GM23338 (cell line): ENCODE results near the gene SELPLG. TPM values are rescaled to one million over a fixed set of nuclear protein-coding genes. Genes with fewer than 3 reads are reported as not detected.
"Not testable (repeated sequence)": the region's sequence is repeated elsewhere in the genome, so short reads cannot be mapped to it uniquely, and the experiment has no call there.

Source experiments
- ATAC-seq: fragments of 200-7000 bp; cut with Tn5 transposase; 3 replicates; pipeline ENCODE4 v1.9.1; 2020
- DNase-seq: peaks from one replicate; pipeline ENCODE4 v3.0.0-alpha.2; 2015; ENCODE audit warnings: low spot score
- H2AFZ ChIP-seq: fragments of 200-600 bp; sonication (generic); 2 replicates; pipeline ENCODE4 v1.8.0; 2016; ENCODE audit warnings: antibody characterized with exemption, mild to moderate bottlenecking, moderate library complexity
- H3F3A ChIP-seq: fragments of 200-600 bp; sonication (generic); replicated peaks from 2 replicates; pipeline ENCODE4 v1.8.0; 2017; ENCODE audit warnings: antibody characterized with exemption, mixed run types, low read depth
- H3K27ac ChIP-seq: fragments of 200-600 bp; sonication (generic); 2 replicates; pipeline ENCODE4 v1.6.1; 2016; ENCODE audit warnings: low read depth
- H3K27me3 ChIP-seq: fragments of 200-600 bp; sonication (generic); 2 replicates; pipeline ENCODE4 v1.8.0; 2016; ENCODE audit warnings: mild to moderate bottlenecking, mixed run types, moderate library complexity; ENCODE audit not compliant: insufficient read depth
- H3K36me3 ChIP-seq: fragments of 200-600 bp; sonication (generic); 2 replicates; pipeline ENCODE4 v1.8.0; 2016; ENCODE audit warnings: mild to moderate bottlenecking; ENCODE audit not compliant: insufficient read depth
- H3K4me1 ChIP-seq: fragments of 200-600 bp; sonication (generic); 2 replicates; pipeline ENCODE4 v1.8.0; 2016; ENCODE audit warnings: mild to moderate bottlenecking, moderate library complexity; ENCODE audit not compliant: insufficient read depth
- H3K4me2 ChIP-seq: fragments of 200-600 bp; sonication (generic); 2 replicates; pipeline ENCODE4 v1.7.1; 2017; ENCODE audit warnings: mixed run types
- H3K4me3 ChIP-seq: fragments of 200-600 bp; sonication (generic); 2 replicates; pipeline ENCODE4 v1.6.1; 2016; ENCODE audit warnings: mixed run types
- H3K79me2 ChIP-seq: fragments of 200-600 bp; sonication (generic); replicated peaks from 2 replicates; pipeline ENCODE4 v1.8.0; 2017; ENCODE audit warnings: mild to moderate bottlenecking; ENCODE audit not compliant: insufficient read depth
- H3K9me2 ChIP-seq: fragments of 200-600 bp; sonication (generic); 2 replicates; pipeline ENCODE4 v1.8.0; 2017; ENCODE audit not compliant: insufficient read depth
- H4K20me1 ChIP-seq: fragments of 200-600 bp; sonication (generic); replicated peaks from 2 replicates; pipeline ENCODE4 v1.8.0; 2017; ENCODE audit warnings: mild to moderate bottlenecking; ENCODE audit not compliant: insufficient read depth
- H3K27ac Mint-ChIP-seq: 2 replicates; pipeline ENCODE4 v1.8.0; 2020; ENCODE audit warnings: inconsistent platforms, mild to moderate bottlenecking, moderate library complexity, mixed read lengths
- H3K27me3 Mint-ChIP-seq: 3 replicates; pipeline ENCODE4 v1.8.0; 2022; ENCODE audit warnings: low read depth, mild to moderate bottlenecking, moderate library complexity, mixed read lengths, inconsistent platforms; ENCODE audit not compliant: insufficient read depth, poor library complexity
- H3K36me3 Mint-ChIP-seq: 3 replicates; pipeline ENCODE4 v1.8.0; 2021; ENCODE audit warnings: low read depth, mild to moderate bottlenecking, inconsistent platforms, moderate library complexity, mixed read lengths
- H3K4me1 Mint-ChIP-seq: 3 replicates; pipeline ENCODE4 v1.8.0; 2020; ENCODE audit warnings: mild to moderate bottlenecking, inconsistent platforms, mixed read lengths
- H3K4me3 Mint-ChIP-seq: 3 replicates; pipeline ENCODE4 v1.8.0; 2021; ENCODE audit warnings: moderate library complexity, mild to moderate bottlenecking, inconsistent platforms, mixed read lengths
- H3K9me3 Mint-ChIP-seq: 3 replicates; pipeline ENCODE4 v1.8.0; 2020; ENCODE audit warnings: moderate library complexity, mild to moderate bottlenecking, inconsistent platforms, mixed read lengths
- CREB1 ChIP-seq: fragments of 250-450 bp; sonication (Bioruptor Pico); IDR thresholded peaks from 2 replicates; pipeline ENCODE4 v1.5.0; 2020; ENCODE audit warnings: low read depth, mild to moderate bottlenecking, moderate library complexity
- CTCF ChIP-seq, 2 experiments: fragments of 200-600 bp in 1 of 2; sonication (generic) in 1 of 2; conservative IDR thresholded peaks; 2 replicates each; pipeline versions ENCODE4 v1.5.1 to v1.6.1; 2016 to 2017; ENCODE audit warnings: antibody characterized with exemption in 2 of 2, low read depth in 2 of 2, mild to moderate bottlenecking in 2 of 2, moderate library complexity in 1 of 2
- ETS1 ChIP-seq: IDR thresholded peaks from 2 replicates; pipeline ENCODE4 v1.6.1; 2016; ENCODE audit warnings: antibody characterized with exemption
- EZH2 ChIP-seq: fragments of 200-600 bp; sonication (generic); IDR thresholded peaks from one replicate; pipeline ENCODE4 v1.8.0; 2017; ENCODE audit warnings: antibody characterized with exemption, mild to moderate bottlenecking, low read depth; ENCODE audit not compliant: unreplicated experiment
- EZH2phosphoT487 ChIP-seq: fragments of 200-600 bp; sonication (generic); IDR thresholded peaks from one replicate; pipeline ENCODE4 v1.8.1; 2018; ENCODE audit warnings: antibody characterized with exemption; ENCODE audit not compliant: unreplicated experiment
- JUNB ChIP-seq: IDR thresholded peaks from one replicate; pipeline ENCODE4 v1.6.1; 2016; ENCODE audit warnings: antibody characterized with exemption; ENCODE audit not compliant: unreplicated experiment
- NANOG ChIP-seq: IDR thresholded peaks from 2 replicates; pipeline ENCODE4 v1.6.1; 2016; ENCODE audit warnings: antibody characterized with exemption, borderline replicate concordance
- POLR2AphosphoS5 ChIP-seq: IDR thresholded peaks from 2 replicates; pipeline ENCODE4 v1.6.1; 2016; ENCODE audit warnings: antibody characterized with exemption, low read depth
- REST ChIP-seq: IDR thresholded peaks from one replicate; pipeline ENCODE4 v1.6.1; 2018; ENCODE audit warnings: antibody characterized with exemption; ENCODE audit not compliant: unreplicated experiment
- STAT1 ChIP-seq: IDR thresholded peaks from one replicate; pipeline ENCODE4 v1.6.1; 2016; ENCODE audit warnings: antibody characterized with exemption; ENCODE audit not compliant: unreplicated experiment
- ZNF114 ChIP-seq: fragments of 250-450 bp; sonication (Bioruptor Pico); IDR thresholded peaks from 2 replicates; pipeline ENCODE4 v1.5.0; 2020; ENCODE audit warnings: mild to moderate bottlenecking, moderate library complexity
- ZNF331 ChIP-seq: fragments of 250-450 bp; sonication (Bioruptor Pico); IDR thresholded peaks from 2 replicates; pipeline ENCODE4 v1.5.0; 2020; ENCODE audit warnings: low read depth, mild to moderate bottlenecking, moderate library complexity
- polyA plus RNA-seq: library from polyadenylated mRNA; unstranded; fragments of >200 nt; fragmentation: Nextera tagmentation; extraction: Ambion mirVana; gene quantifications from 2 replicates; pipeline ENCODE4 v1.2.1, GENCODE V29; 2016
- total RNA-seq: library from RNA; depleted of rRNA; stranded (reverse); fragments of >200 nt; shearing (Covaris generic); gene quantifications from 2 replicates; pipeline ENCODE4 v1.2.3, GENCODE V29; 2014

The SELPLG gene
- total and polyA plus RNA-seq, 2 experiments from 2014 or later = 0.16 to 0.56 TPM

- H3K4me2 ChIP-seq = not testable (repeated sequence)
Observed at GRCh38 chr12:108655812-108656175, 22.1 kb upstream of the SELPLG start.

GRCh38 chr12:108654622-108655021, 20.9 kb upstream of the SELPLG start:
- not testable (repeated sequence) for H3K27ac Mint-ChIP-seq, H3F3A ChIP-seq, H3K27me3 Mint-ChIP-seq, H4K20me1 ChIP-seq, H3K4me3 ChIP-seq, ATAC-seq, H3K79me2 ChIP-seq, DNase-seq, H3K9me2 ChIP-seq, H3K9me3 Mint-ChIP-seq, H3K27me3 ChIP-seq, H3K4me2 ChIP-seq, H3K4me3 Mint-ChIP-seq, H2AFZ ChIP-seq
- Mint-ChIP-seq H3K36me3 (peaks cover 52% of the 10 kb centered on the region), H3K4me1 (peaks cover 23% of the 10 kb centered on the region)
- Histone ChIP-seq H3K27ac (peak overlapping the region; percentile 56; the same call in 1 of the 2 replicates), H3K36me3 (peaks cover 20% of the 10 kb centered on the region), H3K4me1 (peaks cover 26% of the 10 kb centered on the region)

More at GRCh38 chr12:108655812-108656175, 22.1 kb upstream of the SELPLG start:
- H3K36me3 Mint-ChIP-seq = peaks cover 49% of the 10 kb centered on the region
- DNase-seq, H3K9me2 ChIP-seq, H3K79me2 ChIP-seq, H3F3A ChIP-seq, H3K27me3 Mint-ChIP-seq, H2AFZ ChIP-seq, H3K27ac ChIP-seq, H3K27me3 ChIP-seq, H3K4me3 ChIP-seq, H3K9me3 Mint-ChIP-seq, H3K27ac Mint-ChIP-seq, H4K20me1 ChIP-seq, H3K4me3 Mint-ChIP-seq, ATAC-seq: not testable (repeated sequence)
- H3K4me1 ChIP-seq = peaks cover 29% of the 10 kb centered on the region
- peaks cover 15% of the 10 kb centered on the region for H3K36me3 ChIP-seq
- peaks cover 26% of the 10 kb centered on the region for H3K4me1 Mint-ChIP-seq

- Mint-ChIP-seq H3K36me3 (peaks cover 59% of the 10 kb centered on the region), H3K4me3 (no peak overlapping the region), H3K27me3 (peaks cover 8% of the 10 kb centered on the region), H3K9me3 (peaks cover 8% of the 10 kb centered on the region; the same call in 2 of the 3 replicates), H3K27ac (no peak overlapping the region), H3K4me1 (peaks cover 23% of the 10 kb centered on the region)
- Histone ChIP-seq H3F3A (no peaks in the 10 kb centered on the region), H3K4me2 (peak overlapping the region; percentile 52; the same call in 1 of the 2 replicates), H3K36me3 (peaks cover 17% of the 10 kb centered on the region), H3K4me1 (peaks cover 26% of the 10 kb centered on the region), H2AFZ (no peak overlapping the region), H4K20me1 (no peaks in the 10 kb centered on the region), H3K4me3 (no peak overlapping the region), H3K27me3 (no peaks in the 10 kb centered on the region), H3K79me2 (no peaks in the 10 kb centered on the region), H3K27ac (peak overlapping the region; percentile 7; the same call in 1 of the 2 replicates), H3K9me2 (no peaks in the 10 kb centered on the region)
- no peak for DNase-seq
- ATAC-seq = no peak
- no peak for TF ChIP-seq ZNF331 (CRISPR knock-in tag)
- no peak for TF ChIP-seq CREB1 (CRISPR knock-in tag)
- no peak for TF ChIP-seq POLR2AphosphoS5
- no peak for TF ChIP-seq REST
- no peak for TF ChIP-seq NANOG
- no peak for TF ChIP-seq JUNB
- TF ChIP-seq ZNF114 (CRISPR knock-in tag) = no peak
- TF ChIP-seq EZH2 = no peak
- TF ChIP-seq STAT1 = no peak
- TF ChIP-seq CTCF (conservative IDR thresholded peaks at IDR 0.05; ENCODE audit: low read depth in 2 of 2) = no peak
- TF ChIP-seq ETS1 = no peak
- no peak for TF ChIP-seq EZH2phosphoT487
Observed at GRCh38 chr12:108653922-108654321, 20.2 kb upstream of the SELPLG start.
